HFFc6 (cell line): ENCODE data around the gene VCP. TPM values are rescaled to one million over a fixed set of nuclear protein-coding genes. Genes with fewer than 3 reads are reported as not detected.

Source experiments
- DNase-seq: peaks from one replicate; pipeline ENCODE4 v3.0.0-alpha.2; 2018
- H3K27ac Mint-ChIP-seq: 2 replicates; pipeline ENCODE4 v1.8.0; 2020; ENCODE audit warnings: mild to moderate bottlenecking, mixed read lengths
- H3K27me3 Mint-ChIP-seq: 2 replicates; pipeline ENCODE4 v1.8.0; 2021; ENCODE audit warnings: mild to moderate bottlenecking, moderate library complexity, mixed read lengths; ENCODE audit not compliant: insufficient read depth
- H3K36me3 Mint-ChIP-seq: 2 replicates; pipeline ENCODE4 v1.8.0; 2021; ENCODE audit warnings: low read depth, mixed read lengths
- H3K4me1 Mint-ChIP-seq: 2 replicates; pipeline ENCODE4 v1.8.0; 2020; ENCODE audit warnings: low read depth, mixed read lengths
- H3K4me3 Mint-ChIP-seq: 2 replicates; pipeline ENCODE4 v1.8.0; 2020; ENCODE audit warnings: mild to moderate bottlenecking, moderate library complexity, mixed read lengths
- H3K9me3 Mint-ChIP-seq: 2 replicates; pipeline ENCODE4 v1.8.0; 2020; ENCODE audit warnings: mild to moderate bottlenecking, mixed read lengths
- total RNA-seq, 6 experiments: library from RNA; stranded (reverse); fragmentation: NEBNext Ultra II Directional; extraction: Animal tissue kit (Norgen Biotek cat#: 25700); gene quantifications; 2 replicates in 1 of 6; 3 replicates in 5 of 6; pipeline ENCODE4 v1.2.3, GENCODE V29; 2021
- TF ChIP-seq, protein P1 (sequence below): fragments of 200-600 bp; sonication (generic); IDR thresholded peaks from 2 replicates; pipeline ENCODE4 v1.5.0; 2021; ENCODE audit warnings: antibody characterized with exemption, mild to moderate bottlenecking

VCP gene
- total RNA-seq, 6 experiments from 2014 or later = 324 to 457 (median 374) TPM

DNA sequence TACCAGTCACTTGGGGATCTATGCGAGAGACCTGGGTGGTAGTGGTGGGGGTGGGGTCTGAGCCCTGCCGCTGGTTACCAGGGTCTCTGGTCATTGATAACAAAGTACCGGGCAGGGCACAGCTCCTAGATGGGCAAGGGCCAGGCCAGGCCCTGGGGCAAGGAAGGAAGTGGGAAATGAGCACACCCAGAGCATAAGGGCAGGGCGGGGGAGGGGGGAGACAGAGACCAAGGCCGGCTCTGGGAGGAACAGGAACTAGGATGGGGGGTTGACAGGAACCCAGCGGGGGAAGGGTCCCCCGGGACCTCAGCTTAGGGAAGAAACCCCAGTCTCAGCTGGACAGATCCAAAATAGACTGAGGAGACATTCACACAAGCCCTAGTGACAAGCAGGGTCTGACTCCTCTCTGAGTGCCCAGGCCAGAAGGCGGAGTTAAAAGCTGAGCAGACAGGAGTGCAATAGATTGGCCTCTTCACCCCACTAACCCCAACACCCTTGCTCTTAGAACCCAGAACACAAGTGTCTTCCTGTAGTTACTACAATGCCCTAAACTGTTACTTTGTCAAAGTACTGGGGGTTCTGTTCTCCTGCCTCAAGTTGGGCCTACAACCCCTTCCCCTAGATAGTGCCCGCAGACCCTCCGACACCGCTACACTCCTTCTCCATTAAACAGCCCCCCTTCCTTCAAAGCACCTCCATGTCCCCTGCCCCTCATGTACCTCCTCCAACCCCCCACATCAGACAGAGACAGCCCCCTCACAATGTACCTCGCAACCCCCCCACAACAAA, 42.6 kb upstream of the VCP start:
- H3K27me3 Mint-ChIP-seq = peaks cover 7% of the 10 kb centered on the region; the same call in 1 of the 2 replicates
- DNase-seq = peak; percentile 47
- peak overlapping the region; percentile 94 for H3K27ac Mint-ChIP-seq
- H3K9me3 Mint-ChIP-seq = no peaks in the 10 kb centered on the region
- peaks cover 53% of the 10 kb centered on the region for H3K4me1 Mint-ChIP-seq
- H3K36me3 Mint-ChIP-seq = peaks cover 5% of the 10 kb centered on the region
- peak overlapping the region; percentile 93 for H3K4me3 Mint-ChIP-seq
- TF ChIP-seq, protein P1, sequence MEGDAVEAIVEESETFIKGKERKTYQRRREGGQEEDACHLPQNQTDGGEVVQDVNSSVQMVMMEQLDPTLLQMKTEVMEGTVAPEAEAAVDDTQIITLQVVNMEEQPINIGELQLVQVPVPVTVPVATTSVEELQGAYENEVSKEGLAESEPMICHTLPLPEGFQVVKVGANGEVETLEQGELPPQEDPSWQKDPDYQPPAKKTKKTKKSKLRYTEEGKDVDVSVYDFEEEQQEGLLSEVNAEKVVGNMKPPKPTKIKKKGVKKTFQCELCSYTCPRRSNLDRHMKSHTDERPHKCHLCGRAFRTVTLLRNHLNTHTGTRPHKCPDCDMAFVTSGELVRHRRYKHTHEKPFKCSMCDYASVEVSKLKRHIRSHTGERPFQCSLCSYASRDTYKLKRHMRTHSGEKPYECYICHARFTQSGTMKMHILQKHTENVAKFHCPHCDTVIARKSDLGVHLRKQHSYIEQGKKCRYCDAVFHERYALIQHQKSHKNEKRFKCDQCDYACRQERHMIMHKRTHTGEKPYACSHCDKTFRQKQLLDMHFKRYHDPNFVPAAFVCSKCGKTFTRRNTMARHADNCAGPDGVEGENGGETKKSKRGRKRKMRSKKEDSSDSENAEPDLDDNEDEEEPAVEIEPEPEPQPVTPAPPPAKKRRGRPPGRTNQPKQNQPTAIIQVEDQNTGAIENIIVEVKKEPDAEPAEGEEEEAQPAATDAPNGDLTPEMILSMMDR = no peak

DNA sequence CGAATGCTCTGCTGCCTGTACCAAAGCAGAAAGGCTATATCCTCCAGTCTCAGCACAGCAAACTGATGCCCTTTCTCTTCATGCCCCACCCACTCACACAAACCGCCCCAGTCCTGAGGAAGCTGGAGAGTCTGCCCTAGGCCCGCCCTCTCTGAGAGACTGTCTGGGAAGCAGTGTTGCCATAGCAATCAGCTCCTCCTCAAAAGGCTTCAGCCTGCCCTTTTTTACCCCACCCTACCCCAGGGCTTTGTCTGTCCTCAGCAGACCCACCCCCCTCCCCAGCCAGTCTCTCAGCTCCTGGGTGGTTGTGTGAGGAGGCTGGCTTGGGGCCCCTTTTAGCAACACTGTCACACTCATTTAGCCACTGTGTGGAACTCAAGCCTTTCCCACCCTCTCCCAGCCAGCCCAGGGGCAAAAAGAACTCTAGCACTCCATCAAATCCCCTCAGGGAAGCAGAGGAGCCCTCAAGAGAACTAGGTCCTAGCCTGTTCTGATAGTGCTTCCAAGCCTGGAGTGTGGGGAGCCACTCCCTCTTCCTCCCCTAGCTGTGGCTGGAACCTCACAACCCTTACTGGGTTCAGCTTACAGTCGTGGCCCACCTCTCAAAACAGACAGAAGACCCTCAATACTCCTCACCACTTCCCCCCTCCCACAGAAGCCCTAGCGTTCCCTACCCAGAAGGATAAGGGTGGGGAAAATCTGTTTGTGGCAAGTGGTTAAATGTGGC, 41.9 kb upstream of the VCP start:
- Mint-ChIP-seq H3K4me3 (peak overlapping the region; percentile 93), H3K9me3 (no peaks in the 10 kb centered on the region), H3K27ac (peak overlapping the region; percentile 94), H3K27me3 (peaks cover 7% of the 10 kb centered on the region; the same call in 1 of the 2 replicates), H3K4me1 (peaks cover 61% of the 10 kb centered on the region), H3K36me3 (peaks cover 5% of the 10 kb centered on the region)
- peak; percentile 98 for DNase-seq
- TF ChIP-seq, protein P1 = no peak

DNA sequence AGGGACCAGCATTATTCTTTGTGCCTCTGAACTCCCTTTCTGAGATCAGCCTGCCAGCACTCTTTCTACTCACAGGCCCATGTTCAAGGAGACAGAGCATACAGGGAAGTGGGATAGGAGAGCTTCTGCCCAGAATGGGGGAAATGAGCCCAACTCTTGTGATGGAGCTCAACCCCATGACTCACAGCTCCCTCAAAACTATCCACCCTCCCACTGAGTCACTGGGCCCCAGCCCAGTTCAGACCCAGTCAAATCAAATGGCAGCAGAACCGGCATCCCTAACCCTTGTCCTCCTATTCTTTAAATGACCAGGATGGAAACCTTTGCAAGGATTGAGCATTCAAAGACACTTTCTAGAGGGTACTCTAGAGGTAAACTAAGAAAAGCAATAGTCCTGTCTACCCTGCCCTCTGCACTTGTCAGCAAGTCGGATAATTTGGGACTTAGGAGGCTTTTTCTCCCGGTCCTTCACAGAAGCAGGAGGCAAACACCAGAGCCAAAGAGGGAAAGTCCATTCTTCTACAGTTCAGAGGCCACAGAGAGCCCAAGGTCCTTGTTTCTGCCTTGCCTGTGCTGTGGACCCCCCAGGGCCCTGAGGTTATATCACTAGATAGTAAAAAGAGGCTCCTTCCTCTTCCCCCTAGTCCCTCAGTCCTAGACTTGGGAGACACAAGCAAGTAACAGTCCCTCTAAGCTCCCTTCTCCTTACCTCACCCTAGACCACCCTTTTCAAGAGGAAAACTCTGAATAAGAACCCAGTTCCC, 40.0 kb upstream of the VCP start:
- Mint-ChIP-seq H3K27ac (peak overlapping the region; percentile 97), H3K4me1 (peaks cover 65% of the 10 kb centered on the region), H3K36me3 (peaks cover 5% of the 10 kb centered on the region), H3K27me3 (peaks cover 7% of the 10 kb centered on the region; the same call in 1 of the 2 replicates), H3K4me3 (peak overlapping the region; percentile 89), H3K9me3 (no peaks in the 10 kb centered on the region)
- TF ChIP-seq, protein P1 = no peak
- peak; percentile 74 for DNase-seq

DNA sequence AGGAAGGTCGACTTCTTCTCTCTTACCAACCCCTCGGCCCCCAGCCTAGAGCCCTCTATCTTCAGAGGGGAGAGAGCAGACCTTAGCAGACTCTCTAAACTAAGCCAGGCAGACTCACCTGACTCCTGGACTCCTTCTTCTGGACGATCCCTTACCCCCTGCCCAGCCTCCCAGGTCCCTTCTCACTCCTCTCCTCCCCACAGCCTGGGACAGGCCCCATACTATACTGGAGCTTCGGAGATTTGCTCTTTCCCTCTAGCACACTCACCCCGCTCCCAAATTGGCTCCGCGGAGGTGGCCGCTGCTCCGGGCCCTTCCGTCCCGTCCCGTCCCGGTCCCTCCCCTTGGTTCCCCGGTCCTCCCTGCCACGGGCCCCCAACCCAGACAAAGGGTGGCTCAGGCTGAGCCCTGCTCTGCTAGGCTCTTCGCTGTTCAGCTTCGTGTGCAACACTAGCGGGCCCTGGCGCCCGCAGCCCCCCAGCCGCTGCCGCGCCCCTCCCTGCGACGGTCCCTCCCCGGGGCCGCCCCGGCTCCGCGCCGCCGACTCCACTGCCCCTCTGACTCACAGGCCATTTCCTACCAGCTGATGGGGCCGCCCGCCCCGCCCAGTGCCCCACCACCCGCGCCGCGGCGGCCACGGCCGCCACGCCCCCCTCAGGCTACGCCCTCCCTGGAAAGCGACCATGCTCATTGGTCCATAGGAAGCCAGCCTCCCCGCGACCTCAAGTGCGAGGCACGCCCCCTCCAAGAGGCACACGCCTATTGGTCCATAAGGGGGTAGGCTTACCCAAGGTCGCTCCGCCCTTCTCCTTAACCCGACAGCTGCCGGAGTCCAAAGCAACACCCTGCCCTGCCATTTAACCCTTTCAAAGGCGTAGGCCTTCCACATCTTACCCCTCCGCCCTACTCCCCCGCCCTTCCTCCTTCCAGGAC, 38.8 kb upstream of the VCP start:
- H3K27me3 Mint-ChIP-seq = peaks cover 7% of the 10 kb centered on the region; the same call in 1 of the 2 replicates
- TF ChIP-seq, protein P1 = no peak

More for the DNA sequence above, 38.8 kb upstream of the VCP start:
- H3K4me3 Mint-ChIP-seq = peak overlapping the region; percentile 89
- no peaks in the 10 kb centered on the region for H3K9me3 Mint-ChIP-seq
- H3K4me1 Mint-ChIP-seq = peaks cover 55% of the 10 kb centered on the region
- H3K27ac Mint-ChIP-seq = peak overlapping the region; percentile 97
- H3K36me3 Mint-ChIP-seq = peaks cover 5% of the 10 kb centered on the region
- peak; percentile 98 for DNase-seq
